KOPT-K1 (cell line): ENCODE results near the gene SH3GL2.

Experiments used
- H3K27ac ChIP-seq: fragments of 200-600 bp; sonication (generic); 2 replicates; pipeline ENCODE4 v1.5.1; 2016; ENCODE audit warnings: antibody characterized with exemption, mild to moderate bottlenecking, low read depth, low read length; ENCODE audit not compliant: poor library complexity, severe bottlenecking
- H3K36me3 ChIP-seq: fragments of 200-600 bp; sonication (generic); 2 replicates; pipeline ENCODE4 v1.5.1; 2017; ENCODE audit warnings: antibody characterized with exemption, mild to moderate bottlenecking, low read length, moderate library complexity; ENCODE audit not compliant: insufficient read depth
- H3K9me3 ChIP-seq: fragments of 200-600 bp; sonication (generic); 2 replicates; pipeline ENCODE4 v1.5.1; 2017; ENCODE audit warnings: antibody characterized with exemption, low read length, mild to moderate bottlenecking; ENCODE audit not compliant: insufficient read depth, poor library complexity, severe bottlenecking

Gene SH3GL2

DNA sequence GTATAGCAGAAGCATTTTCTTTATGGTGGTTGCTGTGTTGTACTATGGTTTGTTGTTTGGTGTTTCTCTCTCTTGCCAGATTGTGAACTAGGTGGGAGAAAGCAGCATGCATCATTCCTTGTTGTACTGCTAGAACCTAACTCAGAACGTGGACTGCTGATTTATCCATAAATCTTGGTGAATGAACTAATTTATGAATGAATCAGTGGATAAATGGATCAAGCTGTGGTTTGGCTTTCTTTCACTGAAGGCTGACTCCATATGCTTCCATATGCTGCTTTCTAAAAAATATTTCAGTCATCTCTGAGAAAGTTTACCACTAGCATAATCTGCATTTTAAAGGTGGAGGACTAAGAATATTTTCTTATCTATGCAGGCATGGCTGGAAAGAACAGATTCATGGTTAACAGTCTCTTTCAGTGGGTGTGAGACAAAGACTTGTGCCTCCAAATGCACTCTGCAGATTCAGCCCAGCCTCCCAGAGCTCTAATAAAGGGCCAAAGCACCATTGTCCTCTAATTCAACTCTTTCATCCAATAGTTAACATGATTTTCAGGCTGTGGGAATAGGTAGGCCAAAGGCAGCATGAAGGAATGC is 237.7 kb downstream of the SH3GL2 start:
- no peak overlapping the region for H3K27ac ChIP-seq
- H3K9me3 ChIP-seq: no peaks in the 10 kb centered on the region
- no peaks in the 10 kb centered on the region for H3K36me3 ChIP-seq

DNA sequence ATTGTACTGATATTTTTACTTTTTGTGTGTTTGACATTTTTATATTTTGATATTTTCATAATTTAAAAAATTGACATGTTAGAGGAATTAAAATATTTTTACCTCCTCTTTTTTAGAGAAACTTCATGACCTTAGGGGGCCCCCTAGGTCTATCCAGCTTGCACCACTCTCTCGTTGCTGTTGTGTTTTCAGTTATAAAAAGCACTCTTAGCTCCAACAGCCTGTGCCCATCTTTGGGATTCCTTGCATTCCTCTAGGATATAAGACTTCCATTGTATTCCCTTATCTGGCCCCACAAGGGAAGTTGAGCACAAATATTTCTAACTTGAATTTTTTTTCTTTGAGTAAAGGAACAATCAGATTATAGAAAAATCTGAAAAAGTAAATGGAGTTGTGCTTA is 245.3 kb downstream of the SH3GL2 start:
- H3K36me3 ChIP-seq: no peaks in the 10 kb centered on the region
- H3K27ac ChIP-seq: no peak overlapping the region
- H3K9me3 ChIP-seq: no peaks in the 10 kb centered on the region

DNA sequence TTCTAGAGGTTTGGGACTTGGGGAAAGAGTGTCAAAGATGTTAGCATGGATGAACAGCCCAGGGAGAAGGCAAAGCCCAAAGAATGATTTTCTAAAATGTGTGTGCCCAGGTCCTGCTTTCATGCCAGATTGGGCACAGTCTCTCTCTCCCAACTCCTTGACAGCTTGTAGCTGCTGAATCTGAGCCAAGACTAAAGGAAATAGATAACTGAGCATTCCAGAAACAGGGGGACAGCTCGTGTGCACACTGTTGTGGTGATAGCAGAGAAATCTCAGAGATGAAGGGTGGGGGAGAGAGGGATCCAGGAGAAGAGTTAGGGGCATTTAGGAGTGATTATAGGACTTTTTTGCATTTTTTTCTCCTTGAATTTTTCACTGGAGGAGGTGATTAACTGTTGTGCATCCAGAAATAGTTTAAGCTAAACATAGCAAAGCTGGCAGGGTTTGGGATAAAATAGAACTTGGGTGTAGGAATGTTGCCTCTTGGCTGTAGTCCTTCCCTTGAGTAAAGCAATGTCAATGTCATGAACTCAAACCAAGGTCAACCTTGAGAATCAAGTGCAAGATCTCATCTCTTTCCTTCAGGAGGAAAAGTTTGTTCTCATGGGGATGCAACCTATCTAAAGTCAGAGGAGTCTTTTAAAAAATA is 245.9 kb downstream of the SH3GL2 start:
- Histone ChIP-seq H3K36me3 (no peaks in the 10 kb centered on the region), H3K9me3 (no peaks in the 10 kb centered on the region), H3K27ac (no peak overlapping the region)

DNA sequence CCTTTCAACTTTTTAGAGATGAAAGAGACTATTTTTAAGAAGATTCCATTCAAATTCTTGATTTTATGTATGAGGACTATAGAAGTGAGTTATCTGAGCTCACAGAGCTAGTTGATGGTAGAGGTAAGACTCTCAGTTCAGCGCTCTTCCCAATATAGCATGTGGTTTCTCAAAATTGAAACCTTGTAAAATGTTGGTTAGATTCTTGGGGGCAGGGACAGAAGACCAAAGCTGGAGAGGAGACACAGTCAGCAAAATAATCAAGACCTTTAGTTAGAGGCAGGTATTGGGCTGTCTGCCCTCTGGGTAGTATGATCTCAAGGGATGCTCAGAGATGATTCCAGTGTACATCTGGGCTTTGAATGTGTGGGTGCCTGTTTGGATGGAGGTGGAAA is 246.4 kb downstream of the SH3GL2 start:
- Histone ChIP-seq H3K27ac (no peak overlapping the region), H3K9me3 (no peaks in the 10 kb centered on the region), H3K36me3 (no peaks in the 10 kb centered on the region)

DNA sequence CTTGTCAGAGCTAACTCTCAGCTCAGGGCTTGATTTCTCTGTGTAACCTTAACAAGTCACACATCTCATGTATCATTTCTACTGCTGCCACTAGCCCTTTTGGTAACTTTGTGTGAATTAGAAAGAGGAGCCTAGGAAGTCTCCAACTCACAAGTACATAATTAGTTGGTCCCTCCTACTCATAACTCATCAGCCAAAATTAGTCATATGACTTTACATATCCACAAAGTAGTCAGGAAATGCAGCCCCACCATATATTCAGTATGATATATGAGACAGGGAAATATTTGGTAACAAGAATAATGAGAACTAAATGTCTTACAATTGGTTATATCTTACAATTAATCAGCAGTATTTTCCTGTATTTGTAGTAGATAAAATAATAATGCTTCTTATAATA is 250.2 kb downstream of the SH3GL2 start:
- Histone ChIP-seq H3K9me3 (no peaks in the 10 kb centered on the region), H3K27ac (no peak overlapping the region), H3K36me3 (no peaks in the 10 kb centered on the region)

DNA sequence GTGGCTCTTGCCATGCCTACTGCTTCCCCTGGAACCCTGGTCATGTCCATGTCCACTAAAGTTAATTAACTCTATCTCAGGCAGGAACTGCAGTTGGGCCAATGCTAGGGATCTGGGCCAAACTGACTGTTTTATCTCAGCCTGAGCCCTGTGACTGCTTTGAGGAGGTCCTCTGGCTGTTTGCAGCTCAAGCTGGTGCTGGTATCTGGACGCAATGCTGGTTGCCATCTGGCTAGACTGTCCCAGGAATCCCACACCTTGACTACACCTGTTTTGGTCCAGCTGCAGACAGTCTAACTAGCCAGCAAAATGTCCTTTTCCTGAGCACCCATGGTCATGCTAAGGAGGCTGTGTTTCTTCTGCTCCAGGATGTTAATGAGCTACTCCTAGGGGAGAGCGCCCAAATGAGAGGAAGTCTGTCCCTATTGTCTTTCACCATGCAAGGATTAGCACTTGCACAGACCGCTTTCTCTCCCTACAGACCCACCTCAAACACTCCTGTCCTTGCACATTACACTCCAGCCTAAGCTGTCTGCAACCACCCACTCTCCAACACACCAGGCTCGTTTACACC is 251.0 kb downstream of the SH3GL2 start:
- no peak overlapping the region for H3K27ac ChIP-seq
- H3K9me3 ChIP-seq: no peaks in the 10 kb centered on the region
- no peaks in the 10 kb centered on the region for H3K36me3 ChIP-seq

DNA sequence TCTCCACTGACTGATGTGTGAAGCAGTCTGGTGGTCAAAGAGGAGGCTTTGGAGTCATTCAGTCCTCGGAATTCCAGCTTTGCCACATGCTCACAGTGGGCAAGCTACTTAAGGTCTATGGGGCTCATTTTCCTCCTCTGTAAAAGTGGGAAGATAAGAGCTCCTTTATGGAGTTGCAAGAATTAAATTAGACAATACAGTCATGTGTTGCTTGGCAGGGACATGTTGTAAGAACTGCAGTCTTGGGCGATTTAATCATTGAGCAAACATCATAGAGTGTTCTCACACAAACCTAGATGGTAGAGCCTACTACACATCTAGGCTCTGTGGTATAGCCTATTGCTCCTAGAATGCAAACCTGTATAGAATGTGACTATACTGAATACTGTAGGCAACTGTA is 253.9 kb downstream of the SH3GL2 start:
- H3K36me3 ChIP-seq: no peaks in the 10 kb centered on the region
- H3K27ac ChIP-seq: no peak overlapping the region
- no peaks in the 10 kb centered on the region for H3K9me3 ChIP-seq

DNA sequence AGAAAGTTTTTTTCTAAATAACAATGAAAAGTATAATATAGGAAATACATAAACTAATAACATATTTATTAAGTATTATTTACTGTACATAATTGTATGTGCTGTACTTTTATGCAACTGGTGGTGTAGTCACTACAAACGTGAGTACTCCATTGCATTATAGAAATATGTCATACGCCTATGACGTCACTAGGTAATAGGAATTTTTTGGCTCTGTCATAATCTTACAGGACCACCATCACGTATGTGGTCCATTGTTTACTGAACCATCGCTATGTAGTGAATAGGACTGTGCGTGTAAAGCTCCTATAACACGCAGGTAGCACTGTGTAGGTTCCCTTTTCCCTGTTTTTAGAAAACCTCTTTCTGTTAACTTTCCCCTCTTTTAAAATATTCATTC is 255.0 kb downstream of the SH3GL2 start:
- Histone ChIP-seq H3K36me3 (no peaks in the 10 kb centered on the region), H3K9me3 (no peaks in the 10 kb centered on the region), H3K27ac (no peak overlapping the region)

DNA sequence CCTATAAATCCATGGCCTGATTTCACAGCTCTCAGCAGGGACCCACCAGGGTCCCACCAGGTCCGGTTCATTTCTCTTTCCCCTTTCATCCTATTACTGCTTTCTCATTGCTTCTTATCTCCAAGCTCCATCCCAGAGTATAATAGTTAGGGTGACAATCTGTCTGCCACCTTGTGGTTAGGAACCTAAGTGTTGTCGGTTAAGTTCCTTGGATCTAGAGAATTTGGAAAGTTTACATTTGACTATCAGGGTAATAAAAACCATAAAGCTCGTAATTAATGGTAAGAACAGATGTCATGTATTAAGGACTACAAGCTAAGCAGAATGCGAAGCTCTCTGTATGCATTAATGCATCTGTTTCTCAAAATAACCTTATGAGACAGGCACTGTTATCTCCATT is 259.1 kb downstream of the SH3GL2 start:
- H3K9me3 ChIP-seq: no peaks in the 10 kb centered on the region

DNA sequence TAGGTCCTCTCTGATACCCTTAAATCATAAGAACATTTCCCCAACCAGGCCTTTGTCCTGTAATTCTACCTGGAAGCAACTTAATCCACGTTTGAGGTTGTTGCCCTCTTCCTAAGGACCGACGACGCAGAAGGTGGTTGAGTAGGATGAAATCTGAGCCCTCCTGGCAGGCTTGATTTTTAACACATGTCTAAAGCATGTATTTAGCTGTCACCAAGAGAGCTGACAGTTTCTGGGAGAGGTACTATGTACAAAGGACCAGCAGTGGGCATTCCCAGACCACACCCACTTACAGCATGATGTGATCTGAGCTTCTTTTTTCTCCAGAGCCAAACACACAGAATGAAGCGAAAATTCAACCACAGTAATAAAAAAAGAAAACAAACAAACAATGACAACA is 260.9 kb downstream of the SH3GL2 start:
- no peak overlapping the region for H3K27ac ChIP-seq
- H3K9me3 ChIP-seq: peaks cover 9% of the 10 kb centered on the region
- no peaks in the 10 kb centered on the region for H3K36me3 ChIP-seq

More for the DNA sequence above, 259.1 kb downstream of the SH3GL2 start:
- no peak overlapping the region for H3K27ac ChIP-seq
- no peaks in the 10 kb centered on the region for H3K36me3 ChIP-seq

DNA sequence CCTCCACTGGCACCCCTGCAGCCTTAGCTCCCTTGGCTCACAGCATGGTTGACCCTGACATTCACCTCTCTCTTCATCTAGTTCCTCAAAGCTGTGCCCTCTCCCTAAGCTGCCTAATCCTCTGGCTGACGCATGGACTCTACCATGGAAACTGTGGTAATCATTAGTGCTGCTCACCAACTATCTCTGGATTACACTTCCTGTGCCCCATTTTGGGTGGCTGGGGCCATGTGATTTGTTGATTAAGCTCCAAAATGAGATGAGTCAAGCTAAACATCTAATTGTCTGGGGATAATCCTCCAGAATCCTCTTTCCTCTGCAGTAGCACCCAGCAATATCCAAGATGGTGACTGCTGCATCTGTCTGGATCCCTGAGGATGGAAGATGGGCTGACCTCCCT is 264.4 kb downstream of the SH3GL2 start:
- H3K9me3 ChIP-seq: peaks cover 17% of the 10 kb centered on the region
- no peaks in the 10 kb centered on the region for H3K36me3 ChIP-seq
- no peak overlapping the region for H3K27ac ChIP-seq
